GM21515 (cell line): Measurements from ENCODE around the gene FGGY.

Source experiments
- ATAC-seq: cut with Tn5 transposase; IDR thresholded peaks from one replicate; pipeline ENCODE4 v1.9.1; 2021; ENCODE audit not compliant: unreplicated experiment

Gene FGGY

GRCh38 chr1:59314776-59315528 lies 18.1 kb downstream of the FGGY start:
- ATAC-seq = no peak

- ATAC-seq = no peak
Observed at GRCh38 chr1:59315529-59316463, 18.9 kb downstream of the FGGY start.

- ATAC-seq = peak; percentile 90
Observed at GRCh38 chr1:59316497-59317128, 19.7 kb downstream of the FGGY start.

GRCh38 chr1:59317343-59317742 lies 20.4 kb downstream of the FGGY start:
- no peak for ATAC-seq

GRCh38 chr1:59317780-59318179 lies 20.9 kb downstream of the FGGY start:
- ATAC-seq = no peak

GRCh38 chr1:59318271-59318860 lies 21.5 kb downstream of the FGGY start:
- ATAC-seq = no peak

GRCh38 chr1:59322394-59322793 lies 25.5 kb downstream of the FGGY start:
- ATAC-seq = no peak

GRCh38 chr1:59322814-59323213 lies 25.9 kb downstream of the FGGY start:
- no peak for ATAC-seq

GRCh38 chr1:59323879-59324278 lies 27.0 kb downstream of the FGGY start:
- no peak for ATAC-seq

- ATAC-seq = no peak
Observed at GRCh38 chr1:59328353-59328752, 31.5 kb downstream of the FGGY start.

GRCh38 chr1:59329412-59330053 lies 32.6 kb downstream of the FGGY start:
- no peak for ATAC-seq

GRCh38 chr1:59331686-59332620 lies 35.1 kb downstream of the FGGY start:
- no peak for ATAC-seq

- ATAC-seq = no peak
Observed at GRCh38 chr1:59332983-59333382, 36.1 kb downstream of the FGGY start.

- no peak for ATAC-seq
Observed at GRCh38 chr1:59333626-59334277, 36.9 kb downstream of the FGGY start.

GRCh38 chr1:59340411-59341307 lies 43.8 kb downstream of the FGGY start:
- ATAC-seq = peak; percentile 49

GRCh38 chr1:59342801-59343575 lies 46.1 kb downstream of the FGGY start:
- no peak for ATAC-seq

- no peak for ATAC-seq
Observed at GRCh38 chr1:59343576-59343840, 46.6 kb downstream of the FGGY start.

- no peak for ATAC-seq
Observed at GRCh38 chr1:59345221-59345620, 48.3 kb downstream of the FGGY start.
